KG1 (cell line): ENCODE results near the gene ETV5.

Source experiments
- DNase-seq: peaks from one replicate; lab custom pipeline; 2025; lab: John Stamatoyannopoulos, UW

The ETV5 gene

DNA sequence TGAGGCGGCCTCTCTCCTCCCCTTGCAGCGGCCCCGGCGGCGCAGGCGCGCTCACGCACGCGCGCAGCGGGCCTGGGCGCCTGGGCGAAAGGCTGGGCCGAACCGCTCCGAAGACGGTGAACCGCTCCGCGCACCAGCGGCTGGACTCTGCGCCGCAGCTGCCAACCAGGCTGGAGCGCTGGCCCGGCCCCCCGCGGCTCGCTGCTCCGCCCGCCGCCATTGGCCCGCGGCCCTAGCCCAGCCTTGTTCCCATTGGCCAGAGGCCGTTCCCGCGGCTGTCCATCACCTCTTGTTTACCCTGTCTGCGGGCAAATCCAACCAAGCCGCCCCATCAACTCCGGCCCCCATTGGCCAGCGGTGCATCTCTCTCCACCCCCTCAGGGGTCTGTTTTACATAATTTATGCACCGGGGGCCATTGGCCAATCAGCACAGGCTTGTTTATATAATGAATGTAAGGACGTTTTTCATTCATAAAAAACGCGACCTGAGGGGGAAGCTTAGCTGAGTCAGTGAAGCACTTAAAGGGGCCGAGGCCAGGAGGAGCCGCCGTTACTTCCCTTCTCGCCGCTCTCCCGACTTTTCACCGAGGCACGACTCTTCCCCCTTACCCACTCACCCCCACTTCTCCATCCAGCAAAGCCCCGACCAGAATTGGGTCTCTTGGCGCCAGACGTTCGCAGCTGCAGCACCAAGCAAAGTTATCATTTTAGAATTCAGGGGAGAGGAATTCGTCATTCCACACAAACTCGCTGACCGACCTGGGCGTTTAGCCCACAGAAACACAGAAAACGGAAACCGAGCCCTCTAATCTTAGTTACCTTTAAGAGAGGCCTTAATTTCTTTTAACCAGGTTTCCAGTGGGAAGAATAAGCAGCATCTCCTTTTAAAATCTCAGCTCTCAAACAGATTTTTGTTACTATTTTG lies at the start of gene ETV5:
TSS of gene ETV5 (minus strand) at position 149 of the 925 bp plus-strand sequence. CDS start 3,221 bp downstream, outside the sequence.
- DNase-seq: peak; percentile 93

DNA sequence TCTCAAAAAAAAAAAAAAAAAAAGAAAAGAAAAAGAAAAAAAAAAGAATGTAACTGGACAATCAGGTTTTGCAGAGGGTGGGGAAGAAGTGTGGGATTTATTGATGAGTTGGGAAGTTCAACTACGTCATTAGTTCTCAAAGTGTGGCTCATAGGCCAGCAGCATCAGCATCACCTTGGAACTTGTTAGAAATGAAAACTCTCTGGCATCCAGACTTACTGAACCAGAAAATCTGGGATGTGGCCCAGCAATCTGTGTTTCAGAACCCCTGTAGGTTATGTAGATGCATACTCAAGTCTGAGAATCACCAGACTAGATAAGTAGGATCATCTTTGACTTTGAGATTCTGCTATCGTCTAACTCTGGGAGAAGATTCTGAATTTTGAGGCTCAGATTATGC lies 45.8 kb upstream of the ETV5 start:
- DNase-seq: no peak

DNA sequence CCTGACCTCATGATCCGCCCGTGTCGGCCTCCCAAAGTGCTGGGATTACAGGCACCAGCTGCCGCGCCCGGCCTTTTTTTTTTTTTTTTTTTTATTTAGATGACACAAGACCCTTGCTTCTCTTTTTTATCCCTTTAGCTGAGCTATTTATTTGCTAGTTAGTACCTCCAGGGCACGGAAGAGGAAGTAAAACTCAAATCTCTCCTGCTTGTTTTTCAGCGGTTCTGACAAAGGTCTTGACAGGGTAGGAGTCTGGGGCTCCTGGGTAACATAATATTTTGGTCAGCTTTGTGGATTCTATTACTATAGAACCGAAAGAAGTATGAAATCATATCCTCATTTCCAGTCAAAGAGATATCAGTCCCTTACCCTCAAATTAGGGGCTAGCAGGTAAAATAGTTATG lies 44.0 kb upstream of the ETV5 start:
- peak; percentile 38 for DNase-seq

DNA sequence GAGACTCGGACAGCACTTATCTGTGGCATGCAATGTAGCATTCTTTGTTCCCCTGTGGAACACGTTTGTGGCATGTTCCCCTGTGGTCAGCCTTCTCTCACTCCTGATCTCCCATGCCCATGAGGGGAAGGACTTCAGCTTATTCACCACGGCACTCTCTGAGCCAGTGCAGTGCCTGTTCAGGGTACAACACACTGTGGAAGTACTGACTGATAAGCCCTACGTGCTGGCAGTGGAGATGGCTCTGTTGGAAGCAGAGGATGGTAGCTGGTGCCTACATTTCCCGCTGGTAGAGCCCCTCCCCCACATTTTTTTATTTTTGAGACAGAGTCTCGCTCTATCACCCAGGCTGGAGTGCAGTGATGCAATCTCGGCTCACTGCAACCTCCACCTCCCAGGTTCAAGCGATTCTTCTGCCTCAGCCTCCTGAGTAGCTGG lies 43.5 kb upstream of the ETV5 start:
- DNase-seq: no peak

DNA sequence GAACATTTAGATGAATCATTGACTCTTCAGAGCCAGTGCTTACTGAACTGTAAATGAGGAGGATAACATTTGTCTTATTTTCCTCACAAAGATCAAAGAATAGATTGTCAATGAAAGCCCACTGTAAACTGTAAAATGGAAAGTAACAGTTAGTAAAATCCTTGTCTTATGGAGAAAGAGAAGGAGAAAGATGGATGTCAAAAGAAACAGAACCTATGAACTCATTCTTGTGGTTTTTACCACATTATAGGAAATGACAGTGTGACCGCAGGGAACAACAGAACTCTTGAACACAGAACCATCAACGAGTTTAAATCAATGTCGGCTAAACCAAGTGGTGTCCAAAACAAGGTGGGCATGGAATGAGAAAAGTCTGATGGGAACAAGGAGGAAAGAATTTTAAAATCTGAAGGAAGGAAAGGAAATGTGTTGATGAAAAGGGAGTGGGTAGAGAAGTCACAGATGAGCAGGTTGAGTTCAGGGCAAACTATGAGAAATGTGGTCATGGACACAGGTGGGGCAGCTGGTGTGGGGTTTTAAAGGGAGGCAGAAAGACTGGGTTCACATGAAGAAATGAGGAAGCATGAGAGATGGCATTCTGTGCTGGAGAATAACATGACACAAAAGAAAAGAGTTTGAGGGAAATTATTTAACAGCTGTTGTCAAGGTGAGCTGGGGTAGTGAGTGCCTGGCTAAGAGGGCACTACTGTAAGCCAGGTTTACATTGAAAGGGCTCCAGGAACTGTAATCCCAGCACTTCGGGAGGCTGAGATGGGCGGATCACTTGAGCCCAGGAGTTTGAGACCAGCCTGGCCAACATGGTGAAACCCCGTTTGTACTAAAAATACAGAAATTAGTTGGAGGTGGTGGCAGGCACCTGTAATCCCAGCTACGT lies 42.4 kb upstream of the ETV5 start:
- DNase-seq: no peak

DNA sequence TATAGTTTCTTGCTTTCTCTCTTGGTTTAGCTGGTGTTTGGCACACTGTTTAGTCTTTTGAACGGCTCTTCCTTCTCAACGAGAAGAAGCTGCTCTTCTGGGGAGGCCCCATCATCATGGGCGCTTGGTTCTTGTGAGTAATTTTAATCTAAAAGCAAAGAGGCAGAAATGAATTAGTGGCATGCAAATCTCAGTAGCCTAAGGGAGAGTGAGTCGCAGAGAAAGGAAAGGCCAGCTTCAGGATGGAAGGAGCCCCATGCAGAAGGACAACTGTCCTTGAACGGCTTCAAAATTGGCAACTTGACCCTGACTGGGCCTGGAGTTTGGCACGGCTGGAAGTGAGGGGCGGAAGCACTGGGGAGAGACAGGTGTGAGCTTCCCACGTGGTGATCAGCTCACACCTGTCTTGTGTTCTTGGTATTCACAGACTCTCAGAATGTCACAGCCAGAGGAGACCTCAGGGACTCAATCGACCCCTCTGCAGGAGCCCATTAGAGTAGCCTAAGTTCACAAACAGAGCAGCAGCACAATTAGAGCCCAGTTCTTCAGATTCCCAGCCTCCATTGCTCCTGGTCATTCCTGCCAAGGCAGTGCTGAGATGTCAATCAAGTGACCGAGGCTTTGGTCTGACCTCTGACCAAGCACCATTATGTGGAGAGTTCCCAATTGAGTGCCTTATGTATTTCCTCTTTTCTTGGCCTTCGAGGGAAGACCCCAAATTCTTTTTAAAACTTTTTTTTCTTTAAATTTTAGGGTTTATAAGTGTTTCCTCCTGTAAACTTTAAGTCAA lies 41.3 kb upstream of the ETV5 start:
- DNase-seq: no peak

DNA sequence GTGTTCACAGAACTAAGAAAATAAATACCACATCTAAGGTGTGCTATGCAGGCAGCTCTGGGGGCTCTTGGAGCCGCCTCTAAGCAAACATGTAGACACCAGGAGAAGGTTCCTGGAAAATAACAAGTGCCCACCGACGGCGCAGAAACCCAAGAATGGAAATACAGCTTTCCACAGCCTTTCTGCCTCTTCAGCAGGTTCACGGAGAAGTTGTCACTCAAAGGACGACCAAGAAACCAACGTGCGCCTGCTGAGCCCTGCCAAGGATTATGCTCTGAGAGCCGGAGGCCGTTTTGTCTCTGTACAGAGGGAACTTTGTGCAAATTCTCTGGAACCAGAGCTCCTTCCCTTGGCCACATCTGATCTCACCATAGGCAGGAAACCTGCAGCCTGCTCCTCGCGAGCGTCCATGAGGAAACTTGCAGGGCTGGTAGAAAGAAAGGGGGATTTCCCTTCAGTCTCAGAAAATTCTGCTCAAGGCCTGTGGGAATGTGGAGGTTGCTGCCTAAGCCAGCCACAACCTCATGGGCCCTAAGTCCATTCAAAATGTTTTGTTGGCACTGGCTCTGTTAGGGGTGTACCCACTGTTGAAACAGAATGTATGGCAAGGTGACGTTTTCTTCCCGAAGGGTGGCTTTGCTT lies 40.6 kb upstream of the ETV5 start:
- no peak for DNase-seq

DNA sequence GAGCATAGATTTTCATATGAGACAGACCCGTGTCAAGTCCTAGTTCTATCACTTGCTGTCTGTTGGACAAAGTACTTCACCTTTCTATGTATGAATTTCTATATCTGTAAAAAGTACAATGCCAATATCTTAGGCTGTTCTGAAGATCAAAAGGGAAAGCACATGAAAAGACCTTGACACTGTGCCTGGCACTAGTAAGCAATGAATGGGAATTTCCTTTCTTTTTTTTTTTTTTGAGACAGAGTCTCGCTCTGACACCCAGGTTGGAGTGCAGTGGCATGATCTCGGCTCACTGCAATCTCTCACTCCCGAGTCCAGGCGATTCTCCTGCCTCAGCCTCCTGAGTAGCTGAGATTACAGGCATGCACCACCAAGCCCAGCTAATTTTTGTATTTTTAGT lies 35.4 kb upstream of the ETV5 start:
- DNase-seq: no peak

DNA sequence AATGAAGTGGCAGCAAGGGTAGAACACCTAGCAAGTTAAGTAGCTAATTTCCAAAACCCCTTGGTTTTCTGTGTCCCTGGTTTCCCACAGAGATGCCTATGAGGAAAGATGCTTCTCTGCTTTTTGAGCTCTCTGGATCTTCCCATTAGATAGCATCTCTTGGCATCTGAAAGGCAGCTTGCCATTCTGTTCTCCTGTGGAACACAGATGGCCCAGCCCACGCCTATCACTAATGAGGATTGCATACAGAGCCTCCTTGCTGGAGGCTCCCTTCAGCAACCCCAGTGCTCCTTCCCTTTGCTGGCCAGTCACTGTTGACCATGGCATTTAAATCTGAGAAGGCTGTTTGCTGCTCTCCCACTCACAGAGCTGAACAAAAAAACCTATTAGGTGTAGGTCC lies 34.4 kb upstream of the ETV5 start:
- DNase-seq: no peak

DNA sequence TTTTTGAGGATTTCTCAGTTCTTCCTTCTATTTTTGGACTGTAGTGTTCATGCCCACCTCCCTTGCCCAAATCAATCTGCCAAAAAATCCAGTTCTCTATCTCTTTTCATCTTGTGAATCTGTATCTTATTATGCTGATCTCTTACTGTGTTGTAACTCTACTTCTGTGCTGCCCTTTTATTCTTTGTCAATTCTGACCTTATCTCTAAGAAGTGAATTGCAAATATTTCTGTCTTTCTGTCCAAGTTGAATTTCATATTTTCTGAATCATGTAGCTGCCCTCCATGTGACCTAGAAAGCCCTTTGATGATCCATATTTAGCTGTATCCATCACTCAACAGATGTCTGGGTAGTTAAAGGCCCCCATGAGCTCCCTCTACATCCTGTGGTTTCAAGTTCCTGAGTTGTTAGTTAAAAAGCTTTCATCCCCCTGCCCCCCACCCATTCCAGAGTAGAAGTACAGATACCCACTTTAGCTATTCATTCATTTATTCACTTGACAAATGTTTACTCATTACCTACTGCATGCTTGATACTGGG lies 33.6 kb upstream of the ETV5 start:
- DNase-seq: no peak

DNA sequence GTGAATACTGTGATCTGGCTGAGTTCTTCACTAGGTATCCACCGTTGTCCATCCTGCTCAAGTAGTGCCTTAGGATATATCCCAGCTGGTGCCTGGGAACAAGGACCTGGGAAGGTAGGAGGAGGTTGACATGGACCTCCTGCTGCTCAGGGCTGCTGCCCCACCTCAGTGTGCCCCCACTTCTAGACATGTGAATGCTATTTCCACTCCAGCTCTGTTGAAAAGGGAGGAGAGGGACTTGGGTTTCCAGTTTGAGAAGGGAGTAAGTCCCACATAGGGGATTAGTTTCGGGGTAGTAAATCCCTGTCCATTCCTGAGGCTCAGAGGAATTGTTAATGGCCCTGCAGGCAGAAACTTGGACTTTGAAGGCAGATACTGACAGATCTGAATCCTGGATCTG lies 32.9 kb upstream of the ETV5 start:
- no peak for DNase-seq

DNA sequence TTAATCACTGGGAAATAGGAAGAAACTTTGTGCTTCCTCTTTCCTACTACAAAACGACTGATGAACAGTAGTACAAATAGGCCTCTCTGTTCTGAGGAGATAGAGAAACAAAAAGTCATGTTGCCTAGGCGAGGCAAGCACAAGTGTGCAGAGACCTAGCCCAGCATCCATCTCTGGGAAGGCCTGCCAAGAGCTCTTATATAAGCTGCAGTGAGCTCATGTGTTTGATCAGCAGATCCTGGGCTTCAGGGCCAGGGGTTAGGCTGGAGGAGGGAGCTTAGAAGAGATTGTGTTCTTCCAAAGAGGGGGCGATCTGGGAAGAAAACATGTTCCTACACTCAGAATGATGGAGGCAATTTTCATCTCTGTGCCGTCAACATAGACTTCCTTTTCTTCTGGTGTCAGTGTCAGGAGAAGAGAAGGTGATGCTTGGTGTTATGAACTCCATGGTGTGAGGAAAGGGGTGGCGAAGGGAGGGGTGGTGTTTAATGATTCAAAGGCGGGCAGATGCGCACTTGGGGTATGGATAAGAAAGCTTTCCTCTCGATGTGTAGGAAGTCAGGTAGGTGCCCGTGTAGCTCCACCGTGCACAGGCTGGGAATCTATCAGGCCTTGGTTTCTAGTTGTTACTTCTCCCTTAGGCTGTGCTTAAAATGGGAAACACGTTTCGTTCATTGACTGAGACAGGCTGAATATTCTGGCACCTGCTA lies 29.5 kb upstream of the ETV5 start:
- no peak for DNase-seq

DNA sequence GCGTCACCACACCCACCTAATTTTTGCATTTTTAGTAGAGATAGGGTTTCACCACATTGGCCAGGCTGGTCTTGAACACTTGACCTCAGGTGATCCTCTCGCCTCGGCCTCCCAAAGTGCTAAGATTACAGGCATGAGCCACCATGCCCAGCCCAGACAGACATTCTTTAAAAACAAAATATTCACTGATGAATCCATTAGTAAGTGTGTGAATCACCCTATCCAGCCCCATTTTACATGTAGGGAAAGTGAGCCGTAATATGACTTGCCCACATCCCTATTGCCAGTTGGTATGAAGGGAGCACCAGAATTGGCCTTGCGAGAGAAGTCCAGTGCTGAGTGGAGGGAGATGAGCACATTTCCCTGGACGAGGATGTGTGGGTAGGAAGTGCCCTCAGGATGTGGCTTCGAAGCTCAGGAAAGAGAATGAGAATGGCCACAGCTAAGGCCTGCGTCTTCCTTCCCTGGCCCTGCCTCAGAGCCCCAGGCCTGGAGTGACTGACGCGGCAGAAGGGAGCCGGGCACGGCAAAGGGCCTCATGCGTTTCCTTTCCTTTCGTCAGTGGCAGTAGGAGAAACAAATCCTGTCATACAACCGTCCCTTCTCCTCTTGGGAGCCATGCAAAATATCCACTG lies 28.3 kb upstream of the ETV5 start:
- no peak for DNase-seq

DNA sequence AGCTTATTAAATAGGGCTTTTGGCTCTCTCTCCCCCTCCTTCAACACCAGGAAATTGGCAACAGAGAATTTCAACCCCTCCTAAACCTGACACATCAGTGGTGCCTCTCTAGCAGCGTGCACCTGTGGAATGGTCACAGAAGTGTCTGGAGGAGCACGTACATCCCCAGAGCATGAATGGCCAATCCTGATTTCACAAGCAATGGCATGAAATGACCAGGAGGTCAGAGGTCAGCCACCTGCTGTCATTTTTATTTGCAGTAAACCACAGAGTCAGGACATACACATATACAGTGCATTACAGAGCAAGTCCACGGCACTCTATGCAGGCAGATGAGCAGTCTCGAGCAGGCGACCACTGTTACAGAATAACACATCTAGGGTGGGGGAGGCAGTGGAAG lies 25.1 kb upstream of the ETV5 start:
- DNase-seq: no peak

DNA sequence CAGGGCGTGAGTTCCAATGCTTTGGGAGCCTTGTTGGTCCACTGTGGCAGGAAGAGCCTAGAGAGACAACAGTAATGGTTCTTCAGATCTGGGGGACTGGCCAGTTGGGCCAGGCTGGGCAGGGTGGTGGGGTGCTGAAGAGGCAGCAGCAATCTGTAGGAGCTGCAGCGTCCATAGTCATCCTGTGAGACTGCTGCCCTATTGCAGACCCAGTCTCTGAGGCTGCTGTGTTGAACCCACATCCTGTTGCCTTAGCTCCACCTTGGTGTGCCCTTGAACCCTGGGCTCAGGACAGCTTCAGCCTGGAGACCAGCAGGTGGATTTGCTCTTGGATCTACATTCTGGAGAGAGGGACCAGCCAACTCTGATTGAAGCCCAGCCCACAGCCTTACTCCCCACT lies 23.6 kb upstream of the ETV5 start:
- DNase-seq: no peak

DNA sequence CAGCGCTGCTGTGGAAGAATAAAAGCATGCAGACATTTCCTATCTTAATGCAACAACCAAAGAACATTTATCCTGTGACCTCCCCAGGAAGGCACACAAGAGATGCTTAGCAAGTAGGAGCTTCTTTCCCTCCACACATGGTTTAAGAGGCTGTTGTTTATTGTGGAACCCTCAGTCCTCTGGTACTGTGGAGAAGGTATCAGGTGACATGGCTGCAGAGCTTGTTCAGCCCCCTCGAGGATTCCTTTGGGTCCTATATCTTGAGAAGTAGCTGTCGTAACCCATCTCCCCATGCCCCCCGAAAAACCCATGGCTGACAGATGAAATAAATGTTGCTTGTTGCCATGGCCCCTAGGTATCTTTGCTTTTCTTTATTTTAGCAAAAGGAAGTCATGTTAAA lies 20.3 kb upstream of the ETV5 start:
- DNase-seq: no peak

DNA sequence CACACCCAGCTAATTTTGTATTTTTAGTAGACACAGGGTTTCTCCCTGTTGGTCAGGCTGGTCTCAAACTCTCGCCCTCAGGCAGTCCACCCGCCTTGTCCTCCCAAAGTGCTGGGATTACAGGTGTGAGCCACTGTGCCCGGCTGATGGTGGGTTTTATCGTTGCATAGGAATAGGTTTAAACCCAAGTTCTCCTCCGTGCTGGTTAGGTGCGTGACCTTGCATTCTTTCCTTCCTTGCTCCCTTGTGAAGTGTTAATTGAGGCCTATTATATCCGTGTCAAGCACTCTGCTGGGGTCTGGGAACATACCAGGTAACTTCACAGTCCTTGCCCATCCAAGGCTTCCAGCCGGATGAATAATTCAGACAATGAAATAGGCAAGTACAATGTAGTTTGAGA lies 19.3 kb upstream of the ETV5 start:
- DNase-seq: no peak

DNA sequence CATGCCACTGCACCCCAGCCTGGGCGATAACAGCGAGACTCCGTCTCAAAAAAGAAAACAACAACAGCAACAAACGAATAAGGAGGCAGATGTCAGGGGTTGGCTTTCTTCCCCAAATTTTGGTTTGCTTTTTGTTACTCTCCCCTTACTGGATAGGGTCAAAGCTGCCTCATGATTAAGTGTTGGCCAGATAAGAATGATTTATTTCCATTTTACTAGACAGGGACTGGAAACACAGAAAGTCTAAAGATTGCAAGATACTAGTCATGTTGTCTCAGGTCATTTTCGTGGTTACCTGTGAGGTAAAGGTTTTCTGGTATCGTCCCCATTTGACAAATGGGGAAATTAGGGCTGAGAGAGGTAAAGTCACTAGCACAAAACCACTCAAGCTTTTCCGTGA lies 18.6 kb upstream of the ETV5 start:
- no peak for DNase-seq

DNA sequence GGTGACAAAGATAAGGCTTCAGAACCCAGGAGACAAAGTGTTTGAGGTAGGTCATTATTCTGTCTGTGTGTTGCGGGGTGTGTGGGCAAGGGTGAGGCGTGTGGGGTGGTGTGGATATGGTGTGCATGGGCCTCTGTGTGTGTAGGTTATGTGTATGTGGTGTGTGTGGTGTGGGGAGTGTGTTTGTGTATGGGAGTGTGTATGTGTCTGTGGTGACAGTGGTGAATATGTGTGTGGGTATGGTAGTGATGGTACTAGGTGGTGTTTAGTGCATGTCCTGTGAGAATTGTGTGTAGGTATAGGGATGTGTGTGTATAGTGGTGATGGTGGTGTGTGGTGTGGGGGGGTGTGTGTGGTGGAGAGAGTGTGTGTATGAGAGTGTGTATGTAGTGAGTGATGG lies 16.2 kb upstream of the ETV5 start:
- no peak for DNase-seq

DNA sequence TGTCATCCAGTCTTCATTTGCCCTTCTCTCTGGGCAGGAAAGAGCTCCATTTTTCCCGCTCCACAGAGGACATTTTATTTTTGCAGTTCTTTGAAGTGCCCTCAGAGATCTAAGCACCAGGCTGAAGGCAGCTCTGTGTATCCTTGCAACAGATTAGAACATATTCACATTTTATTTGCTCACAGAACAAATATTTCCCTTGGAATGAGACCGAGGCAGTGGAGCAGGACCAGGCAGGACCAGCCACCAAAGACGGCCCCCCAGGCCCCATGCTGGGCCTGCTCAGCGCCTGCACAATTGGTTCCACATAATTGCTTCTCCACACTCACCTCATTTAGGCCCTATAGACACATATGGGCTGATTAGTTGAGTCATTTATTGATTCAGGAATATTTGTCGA lies 15.7 kb upstream of the ETV5 start:
- no peak for DNase-seq
